DND-41 (cell line): ENCODE results near the gene CHD9.

ENCODE experiments used
- CTCF ChIP-seq: IDR thresholded peaks from 2 replicates; pipeline ENCODE4 v1.5.1; 2012; ENCODE audit warnings: borderline replicate concordance, low read length, moderate library complexity, mild to moderate bottlenecking; ENCODE audit not compliant: poor library complexity, severe bottlenecking; ENCODE audit errors: extremely low read depth
- EZH2 ChIP-seq: IDR thresholded peaks from 3 replicates; pipeline ENCODE4 v1.6.1; 2012; ENCODE audit warnings: borderline replicate concordance, low read depth, mild to moderate bottlenecking, moderate library complexity, low read length, inconsistent platforms; ENCODE audit not compliant: severe bottlenecking

GRCh38 chr16:53191413-53191812, 136.6 kb downstream of the CHD9 start:
- TF ChIP-seq CTCF = no peak
- TF ChIP-seq EZH2 = no peak
